Central memory CD8-positive, alpha-beta T cell (primary cell): Measurements from ENCODE around the gene LBR.

Source experiments
- ATAC-seq: fragments of 150-1000 bp; cut with Tn5 transposase; replicated peaks from 2 replicates; pipeline ENCODE4 v1.10.0; 2022; ENCODE audit warnings: mild to moderate bottlenecking, moderate FRiP score, moderate number of reproducible peaks; ENCODE audit not compliant: poor library complexity, severe bottlenecking; ENCODE audit errors: extremely low read depth
- DNase-seq, 2 donors: peaks; one replicate each; pipeline ENCODE4 v3.0.0; 2021; ENCODE audit warnings: low spot score in 2 of 2
- H3K27ac Mint-ChIP-seq: one replicate; pipeline ENCODE4 v1.8.0; 2022; ENCODE audit warnings: low read depth, mild to moderate bottlenecking, moderate library complexity, mixed read lengths
- H3K27me3 Mint-ChIP-seq: one replicate; pipeline ENCODE4 v1.8.0; 2022; ENCODE audit warnings: mixed read lengths
- H3K36me3 Mint-ChIP-seq: one replicate; pipeline ENCODE4 v1.8.0; 2022; ENCODE audit warnings: mild to moderate bottlenecking, moderate library complexity, mixed read lengths; ENCODE audit not compliant: insufficient read depth
- H3K4me1 Mint-ChIP-seq: one replicate; pipeline ENCODE4 v1.8.0; 2022; ENCODE audit warnings: mixed read lengths
- H3K4me3 Mint-ChIP-seq: one replicate; pipeline ENCODE4 v1.8.0; 2022; ENCODE audit warnings: mild to moderate bottlenecking, moderate library complexity, mixed read lengths
- H3K9me3 Mint-ChIP-seq: one replicate; pipeline ENCODE4 v1.8.0; 2022; ENCODE audit warnings: mixed read lengths

Gene LBR

DNA sequence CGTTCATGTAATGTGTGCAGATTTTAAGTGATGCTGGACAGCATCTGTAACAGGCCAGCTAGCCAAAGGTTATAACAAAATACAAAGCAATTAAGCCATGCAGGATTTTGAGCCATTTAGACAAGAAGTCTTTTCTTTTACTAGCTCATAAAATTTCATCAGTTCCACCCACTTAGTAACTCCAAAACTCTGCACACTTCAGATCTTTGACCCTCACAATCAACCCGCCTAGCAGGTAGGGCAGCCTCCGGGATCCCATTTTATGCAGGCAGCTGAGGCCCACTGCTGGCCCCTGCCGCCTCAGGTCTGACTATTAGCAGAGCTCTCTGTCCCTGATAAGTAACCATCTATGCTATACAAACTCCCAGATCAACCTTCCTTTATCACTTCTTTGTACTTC is 9.2 kb downstream of the LBR start:
- Mint-ChIP-seq H3K4me1 (peaks cover 41% of the 10 kb centered on the region), H3K36me3 (peaks cover 70% of the 10 kb centered on the region), H3K4me3 (no peak overlapping the region), H3K9me3 (no peaks in the 10 kb centered on the region), H3K27ac (peak overlapping the region; percentile 49), H3K27me3 (no peaks in the 10 kb centered on the region)
- no peak for DNase-seq
- no peak for ATAC-seq

DNA sequence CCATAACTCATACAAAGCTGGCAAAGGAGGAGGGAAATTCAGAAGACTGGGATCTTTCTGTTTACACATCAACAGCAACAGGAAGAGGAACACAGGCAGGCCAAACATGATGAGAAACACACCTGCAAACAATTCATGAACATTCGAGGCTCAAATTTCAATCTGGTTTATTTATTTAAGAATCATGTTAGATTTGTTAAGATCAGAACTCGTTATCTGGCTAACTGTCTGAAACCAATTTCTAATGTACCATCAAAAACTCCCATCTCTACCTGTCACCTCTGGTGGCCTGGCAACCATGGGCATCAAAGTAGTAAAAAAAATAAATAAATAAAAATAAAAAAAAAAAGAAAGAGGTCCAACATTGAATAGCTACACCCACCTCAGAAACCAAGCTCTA is 9.8 kb downstream of the LBR start:
- no peak for DNase-seq
- Mint-ChIP-seq H3K27ac (peak overlapping the region; percentile 49), H3K4me1 (peaks cover 36% of the 10 kb centered on the region), H3K27me3 (no peaks in the 10 kb centered on the region), H3K4me3 (no peak overlapping the region), H3K36me3 (peaks cover 73% of the 10 kb centered on the region), H3K9me3 (no peaks in the 10 kb centered on the region)
- ATAC-seq = no peak

DNA sequence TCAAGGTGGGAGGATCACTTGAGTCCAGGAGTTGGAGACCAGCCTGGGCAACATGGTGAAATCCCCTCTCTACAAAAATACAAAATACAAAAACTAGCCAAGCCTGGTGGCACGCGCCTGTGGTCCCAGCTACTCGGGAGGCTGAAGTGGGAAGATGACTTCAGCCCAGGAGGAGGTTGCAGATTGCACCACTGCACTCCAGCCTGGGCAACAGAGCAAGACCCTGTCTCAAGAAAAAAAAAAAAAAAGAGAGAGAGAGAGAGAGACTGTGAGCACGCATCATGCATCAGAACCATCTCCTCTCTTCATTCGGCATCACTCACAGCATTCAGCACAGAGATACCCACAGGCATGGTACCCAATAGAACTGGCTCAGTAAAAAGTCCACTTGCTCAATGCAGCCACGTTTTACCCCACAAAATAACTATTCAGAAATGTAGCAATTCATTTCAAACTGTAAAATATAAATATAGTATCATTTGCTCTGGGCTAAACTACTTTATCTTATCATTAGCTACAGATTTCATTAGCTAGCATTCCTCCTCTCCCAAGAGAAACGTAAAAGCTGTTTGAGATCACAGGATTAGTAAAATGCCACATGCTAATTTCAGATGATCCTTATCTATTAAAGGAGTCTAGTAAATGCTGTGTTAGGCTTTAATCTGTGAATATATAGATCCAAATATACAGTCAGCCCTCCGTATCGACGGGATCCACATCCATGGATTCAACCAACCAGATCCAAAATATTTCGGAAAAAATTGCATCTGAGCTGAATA is 11.7 kb downstream of the LBR start:
- Mint-ChIP-seq H3K4me3 (no peak overlapping the region), H3K36me3 (peaks cover 78% of the 10 kb centered on the region), H3K27ac (no peak overlapping the region), H3K9me3 (no peaks in the 10 kb centered on the region), H3K4me1 (peaks cover 23% of the 10 kb centered on the region), H3K27me3 (no peaks in the 10 kb centered on the region)
- no peak for DNase-seq
- ATAC-seq = no peak

GRCh38 chr1:225415307-225415706 is 12.5 kb downstream of the LBR start:
- H3K27ac Mint-ChIP-seq = peak overlapping the region; percentile 11
- no peak overlapping the region for H3K4me3 Mint-ChIP-seq
- H3K4me1 Mint-ChIP-seq = peaks cover 26% of the 10 kb centered on the region
- H3K27me3 Mint-ChIP-seq = no peaks in the 10 kb centered on the region
- no peaks in the 10 kb centered on the region for H3K9me3 Mint-ChIP-seq
- ATAC-seq (no peak), DNase-seq (no peak)
- peaks cover 79% of the 10 kb centered on the region for H3K36me3 Mint-ChIP-seq

- DNase-seq (no peak), ATAC-seq (no peak)
- Mint-ChIP-seq H3K36me3 (peaks cover 80% of the 10 kb centered on the region), H3K27ac (no peak overlapping the region), H3K4me1 (peaks cover 27% of the 10 kb centered on the region), H3K27me3 (no peaks in the 10 kb centered on the region), H3K4me3 (no peak overlapping the region), H3K9me3 (no peaks in the 10 kb centered on the region)
These were observed 14.0 kb downstream of the LBR start for GRCh38 chr1:225413708-225414375.

GRCh38 chr1:225412803-225413351 is 15.0 kb downstream of the LBR start:
- Mint-ChIP-seq H3K27ac (no peak overlapping the region), H3K4me3 (no peak overlapping the region), H3K27me3 (no peaks in the 10 kb centered on the region), H3K9me3 (no peaks in the 10 kb centered on the region), H3K36me3 (peaks cover 75% of the 10 kb centered on the region), H3K4me1 (peaks cover 17% of the 10 kb centered on the region)
- DNase-seq (no peak), ATAC-seq (no peak)

DNA sequence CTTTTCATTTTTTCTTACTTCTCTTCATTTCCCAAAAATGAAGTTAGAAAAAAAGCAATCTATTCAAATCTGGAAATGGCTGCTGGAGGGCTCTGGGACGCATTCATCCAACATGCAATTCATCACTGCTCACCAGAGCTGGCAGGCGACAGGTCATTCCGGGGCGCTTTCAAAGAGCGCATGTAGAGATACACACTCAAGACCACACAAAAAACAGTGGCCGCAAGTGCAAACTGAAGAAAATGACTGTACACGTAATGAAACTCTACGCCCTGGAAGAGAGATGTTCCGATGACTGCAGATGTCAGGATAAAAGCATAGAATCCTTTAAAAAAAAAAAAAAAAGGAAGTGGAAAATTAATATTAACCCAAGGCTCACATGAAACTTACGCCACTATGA is 15.5 kb downstream of the LBR start:
- DNase-seq (no peak), ATAC-seq (no peak)
- H3K27me3 Mint-ChIP-seq = no peaks in the 10 kb centered on the region
- peaks cover 73% of the 10 kb centered on the region for H3K36me3 Mint-ChIP-seq
- H3K27ac Mint-ChIP-seq = no peak overlapping the region
- peaks cover 14% of the 10 kb centered on the region for H3K4me1 Mint-ChIP-seq
- no peak overlapping the region for H3K4me3 Mint-ChIP-seq
- no peaks in the 10 kb centered on the region for H3K9me3 Mint-ChIP-seq

DNA sequence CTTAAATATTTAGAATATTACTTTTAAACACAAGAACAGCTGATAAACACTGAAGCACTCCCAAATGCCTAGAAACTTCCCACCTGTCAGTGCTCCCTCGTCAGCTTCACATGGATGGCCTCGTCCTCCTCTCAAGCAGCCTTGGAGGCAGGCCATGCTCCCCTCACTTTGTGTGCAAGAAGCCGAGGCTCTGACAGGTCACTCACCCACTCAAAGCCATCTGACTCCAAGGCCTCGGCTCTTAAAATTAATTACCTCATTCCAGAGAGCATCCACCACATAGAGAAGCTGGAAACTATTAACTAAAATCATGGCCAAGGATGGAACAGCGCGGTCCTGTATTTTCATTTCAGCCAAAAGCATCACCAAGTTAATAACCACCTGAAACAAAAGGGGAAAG is 17.8 kb downstream of the LBR start:
- no peak for ATAC-seq
- DNase-seq = no peak
- Mint-ChIP-seq H3K27me3 (no peaks in the 10 kb centered on the region), H3K4me1 (peaks cover 26% of the 10 kb centered on the region), H3K4me3 (no peak overlapping the region), H3K36me3 (peaks cover 76% of the 10 kb centered on the region), H3K9me3 (no peaks in the 10 kb centered on the region), H3K27ac (no peak overlapping the region)

- DNase-seq (no peak), ATAC-seq (no peak)
- no peaks in the 10 kb centered on the region for H3K9me3 Mint-ChIP-seq
- H3K36me3 Mint-ChIP-seq = peaks cover 77% of the 10 kb centered on the region
- H3K27me3 Mint-ChIP-seq = no peaks in the 10 kb centered on the region
- no peak overlapping the region for H3K4me3 Mint-ChIP-seq
- no peak overlapping the region for H3K27ac Mint-ChIP-seq
- H3K4me1 Mint-ChIP-seq = peaks cover 20% of the 10 kb centered on the region
These were observed 18.8 kb downstream of the LBR start for GRCh38 chr1:225409051-225409450.

- Mint-ChIP-seq H3K4me1 (peaks cover 20% of the 10 kb centered on the region), H3K9me3 (no peaks in the 10 kb centered on the region), H3K36me3 (peaks cover 81% of the 10 kb centered on the region), H3K27me3 (no peaks in the 10 kb centered on the region), H3K27ac (no peak overlapping the region), H3K4me3 (no peak overlapping the region)
- ATAC-seq (no peak), DNase-seq (no peak)
These were observed 19.6 kb downstream of the LBR start for GRCh38 chr1:225408249-225408648.

DNA sequence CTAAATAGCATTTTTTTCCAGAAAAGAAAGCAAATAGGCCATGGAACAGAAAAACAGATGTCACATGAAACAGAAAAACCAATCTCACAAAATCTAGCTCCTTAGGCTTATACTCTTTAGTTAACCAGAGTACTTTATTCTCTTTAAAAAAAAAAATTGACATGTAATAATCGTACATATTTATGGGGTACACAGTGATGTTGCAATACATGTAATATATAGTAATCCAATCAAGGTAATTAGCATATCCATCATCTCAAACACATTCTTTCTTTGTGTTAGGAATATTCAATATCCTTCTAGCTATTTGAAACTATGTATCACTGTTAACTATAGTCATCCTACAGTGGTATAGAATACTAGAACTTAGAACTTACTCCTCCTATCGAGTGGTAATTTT is 20.1 kb downstream of the LBR start:
- ATAC-seq (no peak), DNase-seq (no peak)
- Mint-ChIP-seq H3K27ac (no peak overlapping the region), H3K4me3 (no peak overlapping the region), H3K36me3 (peaks cover 82% of the 10 kb centered on the region), H3K27me3 (no peaks in the 10 kb centered on the region), H3K9me3 (no peaks in the 10 kb centered on the region), H3K4me1 (peaks cover 20% of the 10 kb centered on the region)

DNA sequence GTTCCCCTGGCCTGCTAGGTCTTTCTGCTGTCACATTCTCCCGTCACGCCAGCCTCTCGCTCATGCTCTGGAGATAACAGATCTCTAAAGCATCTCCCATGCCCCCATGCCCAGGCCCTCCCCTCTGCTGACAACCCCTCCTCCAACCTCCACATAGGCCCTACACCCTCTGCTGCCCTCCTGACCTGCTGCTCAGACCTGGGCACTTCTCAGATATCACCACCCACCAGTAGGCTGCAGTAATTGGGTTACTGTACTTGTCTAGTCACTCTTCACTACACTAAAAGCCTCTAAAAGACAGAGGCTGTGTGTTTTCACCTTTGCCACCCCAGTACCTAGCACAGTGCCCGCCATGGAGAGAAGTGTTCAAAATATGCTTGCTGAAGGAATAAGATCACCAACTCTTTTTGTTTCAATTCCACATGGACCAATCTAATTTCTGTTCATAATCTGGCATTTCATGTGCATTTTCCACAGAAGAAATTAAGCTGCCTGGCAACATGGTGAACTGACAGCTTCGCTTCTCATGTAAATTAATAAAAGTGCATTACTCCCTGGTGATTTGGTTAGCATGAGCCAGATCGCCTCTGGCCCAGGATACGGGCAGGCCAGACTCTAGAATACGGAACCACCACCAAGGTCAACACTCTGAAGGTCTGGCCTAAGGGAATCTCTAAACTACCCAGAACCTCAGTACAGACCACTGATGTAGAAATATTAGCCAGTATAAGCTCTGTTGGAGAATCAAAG is 20.7 kb downstream of the LBR start:
- Mint-ChIP-seq H3K27me3 (no peaks in the 10 kb centered on the region), H3K4me1 (peaks cover 20% of the 10 kb centered on the region), H3K36me3 (peaks cover 77% of the 10 kb centered on the region), H3K4me3 (no peak overlapping the region), H3K27ac (no peak overlapping the region), H3K9me3 (no peaks in the 10 kb centered on the region)
- ATAC-seq = no peak
- no peak for DNase-seq
